H1 (cell line): ENCODE data around the gene VPS26B. TPM values are rescaled to one million over a fixed set of nuclear protein-coding genes. Genes with fewer than 3 reads are reported as not detected.

Source experiments
- BCL11A ChIP-seq, 2 experiments: IDR thresholded peaks; one replicate each; pipeline ENCODE4 v1.6.1; 2011; ENCODE audit warnings: low read depth in 2 of 2, low read length in 2 of 2, mild to moderate bottlenecking in 2 of 2
- CHD2 ChIP-seq: IDR thresholded peaks from 2 replicates; pipeline ENCODE4 v1.6.1; 2012; ENCODE audit warnings: low read length, improper control_type of control experiment
- CREB1 ChIP-seq: IDR thresholded peaks from 2 replicates; pipeline ENCODE4 v1.6.1; 2012; ENCODE audit warnings: inconsistent platforms
- FOSL1 ChIP-seq: IDR thresholded peaks from 2 replicates; pipeline ENCODE4 v1.6.1; 2011; ENCODE audit warnings: mild to moderate bottlenecking, low read depth, low read length, moderate library complexity; ENCODE audit not compliant: insufficient read depth
- KDM4A ChIP-seq: IDR thresholded peaks from one replicate; pipeline ENCODE4 v1.7.1; 2012; ENCODE audit warnings: low read depth, mild to moderate bottlenecking, moderate library complexity, low read length, inconsistent platforms; ENCODE audit not compliant: severe bottlenecking
- NRF1 ChIP-seq: IDR thresholded peaks from 2 replicates; pipeline ENCODE4 v1.6.1; 2011; ENCODE audit warnings: mild to moderate bottlenecking, low read depth, low read length, improper control_type of control experiment
- PHF8 ChIP-seq: fragments of 200-600 bp; sonication (generic); conservative IDR thresholded peaks from 2 replicates; pipeline ENCODE4 v1.7.1; 2012; ENCODE audit warnings: low read depth, mild to moderate bottlenecking, inconsistent platforms, low read length, moderate library complexity
- POLR2AphosphoS5 ChIP-seq: IDR thresholded peaks from 2 replicates; pipeline ENCODE4 v1.6.1; 2011; ENCODE audit warnings: low read depth, low read length
- RBBP5 ChIP-seq: IDR thresholded peaks from 2 replicates; pipeline ENCODE4 v1.7.1; 2012; ENCODE audit warnings: low read depth, mild to moderate bottlenecking, inconsistent platforms, low read length, moderate library complexity, borderline replicate concordance
- RFX5 ChIP-seq: IDR thresholded peaks from 2 replicates; pipeline ENCODE4 v1.6.1; 2011; ENCODE audit warnings: low read depth, low read length, improper control_type of control experiment, borderline replicate concordance
- RXRA ChIP-seq: IDR thresholded peaks from 2 replicates; pipeline ENCODE4 v1.6.1; 2011; ENCODE audit warnings: low read depth, mild to moderate bottlenecking, low read length, moderate library complexity; ENCODE audit not compliant: insufficient read depth
- SAP30 ChIP-seq: fragments of 300-600 bp; sonication (generic); IDR thresholded peaks from 2 replicates; pipeline ENCODE4 v1.7.1; 2012; ENCODE audit warnings: low read length, moderate library complexity, mild to moderate bottlenecking, inconsistent platforms; ENCODE audit not compliant: insufficient read depth, insufficient replicate concordance
- SIN3A ChIP-seq, 2 experiments: IDR thresholded peaks in 1 of 2; conservative IDR thresholded peaks in 1 of 2; 2 replicates each; pipeline ENCODE4 v1.6.1; 2011 to 2012; ENCODE audit warnings: low read length in 2 of 2, improper control_type of control experiment in 1 of 2, low read depth in 1 of 2, mild to moderate bottlenecking in 1 of 2
- SP1 ChIP-seq: IDR thresholded peaks from 2 replicates; pipeline ENCODE4 v1.6.1; 2011; ENCODE audit warnings: low read depth, low read length
- SP2 ChIP-seq: IDR thresholded peaks from 2 replicates; pipeline ENCODE4 v1.6.1; 2012; ENCODE audit warnings: mild to moderate bottlenecking, low read length, inconsistent platforms
- SP4 ChIP-seq: IDR thresholded peaks from 2 replicates; pipeline ENCODE4 v1.6.1; 2012; ENCODE audit warnings: low read length, inconsistent platforms
- TAF1 ChIP-seq: IDR thresholded peaks from 2 replicates; pipeline ENCODE4 v1.6.1; 2011; ENCODE audit warnings: mild to moderate bottlenecking, low read depth, low read length
- TAF7 ChIP-seq: optimal IDR thresholded peaks from 2 replicates; pipeline ENCODE3; 2011; ENCODE audit warnings: low read depth, mild to moderate bottlenecking, inconsistent platforms, low read length, moderate library complexity, borderline replicate concordance
- YY1 ChIP-seq: IDR thresholded peaks from 2 replicates; pipeline ENCODE4 v1.6.1; 2011; ENCODE audit warnings: low read depth, mild to moderate bottlenecking, low read length
- polyA plus RNA-seq, 7 experiments: library from polyadenylated mRNA; depleted of rRNA in 3 of 7; stranded (reverse) in 5 of 7; unstranded in 2 of 7; fragments of >200 nt in 5 of 7; fragments of 200-250 nt in 2 of 7; gene quantifications; 1 replicate in 5 of 7; 2 replicates in 1 of 7; 4 replicates in 1 of 7; pipeline versions ENCODE4 v1.2.1 to v1.2.3, GENCODE V29; 2011 to 2013; ENCODE audit warnings: missing spikeins in 2 of 7, mixed read lengths in 2 of 7
- total RNA-seq: library from RNA; stranded (reverse); fragmentation: NEBNext Ultra II Directional; extraction: Animal tissue kit (Norgen Biotek cat#: 25700); gene quantifications from 2 replicates; pipeline ENCODE4 v1.2.1, GENCODE V29; 2021
- TF ChIP-seq, protein P1 (sequence below): IDR thresholded peaks from 2 replicates; pipeline ENCODE4 v1.6.1; 2012; ENCODE audit warnings: inconsistent platforms
- TF ChIP-seq, protein P2 (sequence below): IDR thresholded peaks from 2 replicates; pipeline ENCODE4 v1.6.1; 2012; ENCODE audit warnings: low read length, inconsistent platforms

The VPS26B gene
- total and polyA plus RNA-seq, 2 of the 8 experiments (the other 6 are each of a cell fraction or from before 2014, with no cell fraction given): 18.3 to 27.0 TPM

DNA sequence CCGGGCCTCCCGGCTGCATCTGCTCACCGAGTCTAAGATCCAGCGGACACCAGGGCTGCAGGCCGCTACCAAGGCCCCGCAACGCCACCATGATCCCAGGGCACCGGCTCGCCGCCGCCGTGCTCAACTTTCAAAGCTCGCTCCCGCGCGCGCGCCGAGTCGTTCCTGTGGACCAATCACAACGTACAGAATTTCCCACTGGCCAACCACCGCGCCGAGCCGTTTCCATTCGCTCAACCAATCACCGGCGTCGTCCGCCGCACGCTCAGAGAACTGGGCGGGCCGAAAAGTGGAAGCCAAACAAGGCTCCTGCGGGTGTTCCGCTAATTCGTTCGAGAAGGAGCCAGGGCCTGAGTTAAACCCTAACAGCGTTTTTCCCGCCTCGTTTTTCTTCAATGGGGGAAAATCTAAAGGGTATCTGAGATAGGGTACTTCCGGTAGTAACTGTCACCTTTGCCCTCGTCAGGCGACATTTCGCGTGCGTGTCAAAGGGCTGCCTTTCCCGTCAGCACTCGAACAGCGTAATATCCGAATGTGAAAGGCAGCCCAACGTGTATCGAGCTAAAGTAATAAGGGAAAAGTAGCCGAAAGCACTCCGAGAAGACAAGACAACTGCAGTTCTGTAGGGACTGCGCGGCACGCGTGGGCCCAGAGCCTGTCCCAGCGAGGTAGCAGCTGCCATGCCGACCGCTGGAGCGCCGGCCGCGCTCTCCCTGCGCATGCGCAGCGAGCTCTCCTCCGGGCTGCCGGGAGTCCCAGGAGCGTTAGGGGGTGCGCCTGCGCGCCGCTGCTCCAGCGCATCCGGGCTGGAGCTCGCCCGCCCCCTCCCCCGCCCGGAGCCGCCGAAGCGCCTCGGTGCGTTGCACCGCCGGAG, at the start of gene VPS26B, which contains the start of gene NCAPD3 (continued):
- TF ChIP-seq, protein P1, sequence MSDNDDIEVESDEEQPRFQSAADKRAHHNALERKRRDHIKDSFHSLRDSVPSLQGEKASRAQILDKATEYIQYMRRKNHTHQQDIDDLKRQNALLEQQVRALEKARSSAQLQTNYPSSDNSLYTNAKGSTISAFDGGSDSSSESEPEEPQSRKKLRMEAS: peak; percentile 68
- peak; percentile 13; the same call in 1 of the 2 replicates for TF ChIP-seq CREB1
- TF ChIP-seq SP2: peak; percentile 20; the same call in 1 of the 2 replicates
- TF ChIP-seq PHF8: peak; percentile 39
- TF ChIP-seq FOSL1: no peak
- TF ChIP-seq SIN3A (conservative IDR thresholded peaks at IDR 0.05 in 1 of 2, IDR thresholded peaks at IDR 0.05 in 1 of 2; ENCODE audit: low read depth in 1 of 2, low read length in 2 of 2): peak in 1 of 2 experiments; percentile 98
- TF ChIP-seq POLR2AphosphoS5: peak; percentile 55; the same call in 1 of the 2 replicates
- peak; percentile 99 for TF ChIP-seq NRF1
- TF ChIP-seq KDM4A: peak; percentile 19
- peak; percentile 65 for TF ChIP-seq SP4
- peak; percentile 88 for TF ChIP-seq SP1
- TF ChIP-seq TAF7: no peak
- TF ChIP-seq CHD2: 0 out of 2 replicates have a peak, but pooled peaks have one; percentile 57
- TF ChIP-seq BCL11A (IDR thresholded peaks at IDR 0.05; ENCODE audit: low read depth in 2 of 2, low read length in 2 of 2): no peak
- TF ChIP-seq RFX5: peak; percentile 19; the same call in 1 of the 2 replicates
- peak; percentile 54 for TF ChIP-seq RBBP5
- TF ChIP-seq TAF1: peak; percentile 72
- TF ChIP-seq YY1: peak; percentile 63; the same call in 1 of the 2 replicates
- no peak for TF ChIP-seq RXRA
- TF ChIP-seq SAP30: peak; percentile 99
- TF ChIP-seq, protein P2, sequence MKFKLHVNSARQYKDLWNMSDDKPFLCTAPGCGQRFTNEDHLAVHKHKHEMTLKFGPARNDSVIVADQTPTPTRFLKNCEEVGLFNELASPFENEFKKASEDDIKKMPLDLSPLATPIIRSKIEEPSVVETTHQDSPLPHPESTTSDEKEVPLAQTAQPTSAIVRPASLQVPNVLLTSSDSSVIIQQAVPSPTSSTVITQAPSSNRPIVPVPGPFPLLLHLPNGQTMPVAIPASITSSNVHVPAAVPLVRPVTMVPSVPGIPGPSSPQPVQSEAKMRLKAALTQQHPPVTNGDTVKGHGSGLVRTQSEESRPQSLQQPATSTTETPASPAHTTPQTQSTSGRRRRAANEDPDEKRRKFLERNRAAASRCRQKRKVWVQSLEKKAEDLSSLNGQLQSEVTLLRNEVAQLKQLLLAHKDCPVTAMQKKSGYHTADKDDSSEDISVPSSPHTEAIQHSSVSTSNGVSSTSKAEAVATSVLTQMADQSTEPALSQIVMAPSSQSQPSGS: 0 out of 2 replicates have a peak, but pooled peaks have one; percentile 73
